SK-N-SH (cell line): ENCODE data around the gene SLC2A4.

Experiments
- GATA2 ChIP-seq: sonication (generic); formaldehyde crosslinking; IDR thresholded peaks from 2 replicates; pipeline ENCODE4 v1.5.0; 2020; ENCODE audit warnings: mild to moderate bottlenecking, missing genetic modification reagents
- JUND ChIP-seq: IDR thresholded peaks from 2 replicates; pipeline ENCODE4 v1.4.0; 2012
- MXI1 ChIP-seq: IDR thresholded peaks from 2 replicates; pipeline ENCODE4 v1.6.1; 2012; ENCODE audit warnings: mild to moderate bottlenecking, low read depth, low read length, improper control_type of control experiment
- NFIC ChIP-seq: IDR thresholded peaks from 2 replicates; pipeline ENCODE4 v1.4.0; 2012; ENCODE audit warnings: borderline replicate concordance
- POLR2AphosphoS5 ChIP-seq: IDR thresholded peaks from 2 replicates; pipeline ENCODE4 v1.6.1; 2012; ENCODE audit warnings: low read depth, low read length
- RFX5 ChIP-seq: IDR thresholded peaks from 2 replicates; pipeline ENCODE4 v1.6.1; 2012; ENCODE audit warnings: mild to moderate bottlenecking, improper control_type of control experiment, low read length
- SIN3A ChIP-seq: IDR thresholded peaks from 2 replicates; pipeline ENCODE4 v1.6.1; 2012; ENCODE audit warnings: low read depth, mild to moderate bottlenecking, low read length, moderate library complexity, borderline replicate concordance
- TAF1 ChIP-seq: IDR thresholded peaks from 2 replicates; pipeline ENCODE4 v1.6.1; 2012; ENCODE audit warnings: low read depth, mild to moderate bottlenecking, low read length, moderate library complexity, borderline replicate concordance
- USF1 ChIP-seq: IDR thresholded peaks from 2 replicates; pipeline ENCODE4 v1.4.0; 2012; ENCODE audit warnings: low read depth, borderline replicate concordance
- TF ChIP-seq, protein P1 (sequence below): fragments of 200-600 bp; sonication (generic); IDR thresholded peaks from 2 replicates; pipeline ENCODE4 v1.6.1; 2017; ENCODE audit warnings: antibody characterized with exemption, mild to moderate bottlenecking, moderate library complexity

DNA sequence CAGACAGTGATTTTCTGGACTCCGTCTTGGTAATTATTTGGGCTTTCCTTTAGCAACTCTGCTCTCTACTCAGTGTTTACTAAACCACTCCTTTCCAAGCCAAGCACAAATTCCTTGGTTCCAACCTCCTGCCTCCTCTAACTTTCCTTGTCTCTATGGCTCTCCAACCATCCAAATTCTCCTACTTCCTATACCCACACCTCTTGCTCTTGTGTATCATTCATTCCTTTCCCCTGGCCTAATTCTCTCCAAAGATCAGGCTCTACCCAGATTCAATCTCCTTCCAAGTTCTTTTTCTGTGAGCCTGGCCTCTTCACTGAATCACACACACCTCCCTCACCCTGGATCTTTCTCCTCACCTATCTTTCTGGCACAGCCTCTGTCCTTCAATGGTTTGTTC lies 46.5 kb downstream of the SLC2A4 start:
- TF ChIP-seq, protein P1, sequence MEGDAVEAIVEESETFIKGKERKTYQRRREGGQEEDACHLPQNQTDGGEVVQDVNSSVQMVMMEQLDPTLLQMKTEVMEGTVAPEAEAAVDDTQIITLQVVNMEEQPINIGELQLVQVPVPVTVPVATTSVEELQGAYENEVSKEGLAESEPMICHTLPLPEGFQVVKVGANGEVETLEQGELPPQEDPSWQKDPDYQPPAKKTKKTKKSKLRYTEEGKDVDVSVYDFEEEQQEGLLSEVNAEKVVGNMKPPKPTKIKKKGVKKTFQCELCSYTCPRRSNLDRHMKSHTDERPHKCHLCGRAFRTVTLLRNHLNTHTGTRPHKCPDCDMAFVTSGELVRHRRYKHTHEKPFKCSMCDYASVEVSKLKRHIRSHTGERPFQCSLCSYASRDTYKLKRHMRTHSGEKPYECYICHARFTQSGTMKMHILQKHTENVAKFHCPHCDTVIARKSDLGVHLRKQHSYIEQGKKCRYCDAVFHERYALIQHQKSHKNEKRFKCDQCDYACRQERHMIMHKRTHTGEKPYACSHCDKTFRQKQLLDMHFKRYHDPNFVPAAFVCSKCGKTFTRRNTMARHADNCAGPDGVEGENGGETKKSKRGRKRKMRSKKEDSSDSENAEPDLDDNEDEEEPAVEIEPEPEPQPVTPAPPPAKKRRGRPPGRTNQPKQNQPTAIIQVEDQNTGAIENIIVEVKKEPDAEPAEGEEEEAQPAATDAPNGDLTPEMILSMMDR: no peak
- TF ChIP-seq TAF1 (no peak), POLR2AphosphoS5 (no peak), JUND (no peak), NFIC (no peak), RFX5 (no peak), GATA2 (no peak), MXI1 (no peak), SIN3A (no peak), USF1 (no peak)
